Measurements from ENCODE around the gene ANKRD40CL.

ANKRD40CL gene

DNA sequence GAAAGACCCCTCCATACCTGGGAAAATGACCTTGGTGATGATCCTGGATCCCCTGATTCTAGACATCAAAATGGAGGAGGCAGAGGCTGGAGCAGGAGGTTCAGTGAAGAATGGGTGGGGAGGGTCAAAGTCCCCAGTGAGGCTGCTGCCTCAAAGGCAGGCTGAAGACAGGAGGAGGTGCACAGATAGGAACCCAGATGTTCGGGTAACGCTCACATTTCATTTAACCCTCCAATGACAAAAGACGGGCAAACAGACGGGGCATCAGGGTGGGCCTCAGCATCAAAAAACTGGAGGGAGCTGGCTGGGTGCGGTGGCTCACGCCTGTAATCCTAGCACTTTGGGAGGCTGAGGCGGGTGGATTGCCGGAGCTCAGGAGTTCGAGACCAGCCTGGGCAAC, at the start of gene ANKRD40CL:
Gene ANKRD40CL, minus strand, starts transcription at position 73 of the 400 bp plus-strand sequence. CDS start 605 bp downstream, outside the sequence.
- DNase-seq (ENCODE audit: low read depth) = no peak
- TF ChIP-seq CTCF (conservative IDR thresholded peaks at IDR 0.05; ENCODE audit: low read length) = no peak
- no peak within 1 kb of the TSS for H3K4me3 ChIP-seq (ENCODE audit: low read length)

DNA sequence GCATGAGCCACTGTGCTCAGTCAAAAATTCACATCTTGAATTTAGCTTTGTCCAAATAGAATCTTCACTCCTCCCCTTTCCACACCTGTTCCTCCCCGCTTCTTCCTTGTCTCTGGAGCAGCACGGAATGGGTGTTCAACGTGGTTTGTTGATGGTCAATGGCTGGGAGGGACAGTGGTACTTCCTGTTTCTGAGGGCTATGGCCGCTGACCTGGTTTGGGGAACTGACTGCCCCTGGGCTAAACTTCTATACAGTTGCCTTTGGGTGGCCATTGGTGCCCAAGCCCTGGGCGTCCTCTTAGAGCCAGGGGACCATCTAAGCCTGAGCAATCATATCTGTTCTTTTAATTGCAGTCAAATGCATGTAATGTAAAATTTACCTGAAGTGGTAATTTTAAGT, 49.0 kb upstream of the ANKRD40CL start:
- DNase-seq (ENCODE audit: low read depth) = no peak
- no peak for TF ChIP-seq CTCF (conservative IDR thresholded peaks at IDR 0.05; ENCODE audit: low read length)
- H3K4me3 ChIP-seq (ENCODE audit: low read length) = no peak overlapping the region

DNA sequence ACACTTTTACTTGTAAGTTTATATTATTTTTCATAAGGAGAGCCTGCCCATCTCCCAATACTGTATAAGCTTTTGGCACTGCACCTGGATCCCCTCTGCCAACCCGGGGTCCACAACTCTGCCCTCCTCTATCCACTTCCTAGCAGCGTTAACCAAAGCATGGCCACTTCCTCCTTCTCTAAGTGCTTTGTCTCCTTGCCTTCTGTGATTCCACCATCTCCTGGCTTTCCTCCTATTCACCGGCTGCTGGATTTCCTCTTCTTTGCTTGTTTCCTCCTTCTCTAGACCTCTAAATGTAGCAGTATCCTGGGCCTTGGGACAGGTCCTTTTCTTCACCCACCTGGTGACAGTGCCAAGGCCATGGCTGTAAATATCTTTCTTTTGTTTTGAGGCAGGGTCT, 48.1 kb upstream of the ANKRD40CL start:
- DNase-seq (ENCODE audit: low read depth) = no peak
- no peak overlapping the region for H3K4me3 ChIP-seq (ENCODE audit: low read length)
- no peak for TF ChIP-seq CTCF (conservative IDR thresholded peaks at IDR 0.05; ENCODE audit: low read length)

GRCh38 chr17:50813583-50813982, 46.3 kb upstream of the ANKRD40CL start:
- no peak for DNase-seq (ENCODE audit: low read depth)
- no peak for TF ChIP-seq CTCF (conservative IDR thresholded peaks at IDR 0.05; ENCODE audit: low read length)

GRCh38 chr17:50808888-50809287, 41.6 kb upstream of the ANKRD40CL start:
- H3K4me3 ChIP-seq (ENCODE audit: low read length) = no peak overlapping the region
- no peak for DNase-seq (ENCODE audit: low read depth)
- TF ChIP-seq CTCF (conservative IDR thresholded peaks at IDR 0.05; ENCODE audit: low read length) = no peak

More at GRCh38 chr17:50813583-50813982, 46.3 kb upstream of the ANKRD40CL start:
- no peak overlapping the region for H3K4me3 ChIP-seq (ENCODE audit: low read length)

DNA sequence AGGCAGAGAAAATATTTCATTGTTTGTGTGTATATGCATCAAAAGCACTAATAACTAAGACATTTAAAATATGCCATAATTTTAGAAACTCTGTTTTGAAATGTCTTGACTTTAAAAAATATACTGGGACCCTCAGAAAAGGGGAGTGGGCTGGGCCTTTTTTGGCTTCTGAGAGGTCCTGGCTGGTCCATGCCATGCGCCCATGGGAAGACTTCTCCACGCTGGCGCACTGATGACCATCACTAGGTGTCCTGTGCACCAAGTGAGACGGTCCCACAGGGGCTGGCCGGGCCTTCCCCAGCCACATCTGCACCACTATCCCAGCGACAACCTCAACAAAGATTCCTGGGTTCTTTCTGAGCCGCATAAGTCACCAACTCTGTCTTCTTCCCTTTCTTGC, 41.1 kb upstream of the ANKRD40CL start:
- no peak for TF ChIP-seq CTCF (conservative IDR thresholded peaks at IDR 0.05; ENCODE audit: low read length)
- no peak overlapping the region for H3K4me3 ChIP-seq (ENCODE audit: low read length)

DNA sequence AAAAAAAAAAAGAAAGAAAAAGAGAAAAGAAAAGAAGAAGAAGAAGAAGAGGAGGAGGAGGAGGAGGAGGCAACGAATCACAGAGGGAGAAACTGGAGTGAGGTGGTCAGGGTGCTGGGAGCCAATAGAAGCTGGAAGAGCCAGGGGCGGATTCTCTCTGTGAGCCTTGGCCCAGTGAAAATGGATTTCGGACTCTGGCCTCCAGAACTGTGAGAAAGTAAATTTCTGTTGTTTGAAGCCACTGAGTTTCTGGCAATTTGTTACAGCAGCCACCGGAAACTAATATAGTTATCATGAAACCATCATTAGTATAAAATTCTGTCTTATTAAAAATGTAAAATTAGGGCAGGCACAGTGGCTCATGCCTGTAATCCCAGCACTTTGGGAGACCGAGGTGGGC, 40.4 kb upstream of the ANKRD40CL start:
- DNase-seq (ENCODE audit: low read depth) = no peak
- TF ChIP-seq CTCF (conservative IDR thresholded peaks at IDR 0.05; ENCODE audit: low read length) = no peak
- H3K4me3 ChIP-seq (ENCODE audit: low read length) = no peak overlapping the region

More for the DNA sequence above, 41.1 kb upstream of the ANKRD40CL start:
- DNase-seq (ENCODE audit: low read depth) = no peak

Data from AG10803 (cell line).